Fibroblast of the conjunctiva (primary cell): ENCODE data around the gene NUP37.
"Not testable (repeated sequence)": the region's sequence is repeated elsewhere in the genome, so short reads cannot be mapped to it uniquely, and the experiment has no call there.

Source experiments
- DNase-seq: peaks from one replicate; pipeline ENCODE4 v3.0.0-alpha.2; 2010; ENCODE audit warnings: low read depth

The NUP37 gene

DNA sequence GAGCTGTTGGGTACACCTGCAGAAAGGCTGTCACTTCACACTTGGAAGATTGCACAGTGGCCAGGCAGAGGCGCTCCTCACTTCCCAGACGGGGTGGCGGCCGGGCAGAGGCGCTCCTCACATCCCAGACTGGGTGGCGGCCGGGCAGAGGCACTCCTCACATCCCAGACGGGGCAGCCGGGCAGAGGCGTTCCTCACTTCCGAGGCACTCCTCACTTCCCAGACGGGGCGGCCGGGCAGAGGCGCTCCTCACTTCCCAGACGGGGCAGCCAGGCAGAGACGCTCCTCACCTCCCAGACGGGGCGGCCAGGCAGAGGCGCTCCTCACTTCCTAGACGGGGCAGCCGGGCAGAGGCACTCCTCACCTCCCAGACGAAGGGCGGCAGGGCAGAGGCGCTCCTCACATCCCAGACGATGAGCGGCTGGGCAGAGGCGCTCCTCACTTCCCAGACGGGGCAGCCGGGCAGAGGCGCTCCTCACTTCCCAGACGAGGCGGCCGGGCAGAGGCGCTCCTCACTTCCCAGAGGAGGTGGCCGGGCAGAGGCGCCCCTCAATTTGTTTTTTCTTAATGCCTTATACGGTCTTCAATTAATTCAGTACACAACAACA lies 30.6 kb downstream of the NUP37 start:
- DNase-seq, result not testable (repeated sequence)

DNA sequence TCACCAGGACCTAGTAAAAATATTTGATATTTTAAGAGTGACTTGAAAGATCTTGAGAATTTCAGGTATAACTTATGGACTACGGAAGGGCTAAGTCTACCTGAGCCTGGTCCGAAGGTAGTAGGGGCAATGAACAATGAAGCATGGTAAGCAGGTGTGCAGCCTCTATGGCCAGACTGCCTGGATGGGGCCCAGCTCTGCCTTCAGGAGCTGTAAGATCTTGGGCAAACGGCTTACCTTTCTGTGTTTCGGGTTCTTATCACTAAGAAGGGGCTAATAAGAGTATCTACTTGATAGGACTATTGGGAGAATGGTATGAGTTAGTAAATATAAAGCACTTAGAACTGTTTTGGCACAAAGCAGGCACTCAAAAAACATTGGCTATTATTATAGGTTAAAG lies 39.1 kb downstream of the NUP37 start:
- no peak for DNase-seq

DNA sequence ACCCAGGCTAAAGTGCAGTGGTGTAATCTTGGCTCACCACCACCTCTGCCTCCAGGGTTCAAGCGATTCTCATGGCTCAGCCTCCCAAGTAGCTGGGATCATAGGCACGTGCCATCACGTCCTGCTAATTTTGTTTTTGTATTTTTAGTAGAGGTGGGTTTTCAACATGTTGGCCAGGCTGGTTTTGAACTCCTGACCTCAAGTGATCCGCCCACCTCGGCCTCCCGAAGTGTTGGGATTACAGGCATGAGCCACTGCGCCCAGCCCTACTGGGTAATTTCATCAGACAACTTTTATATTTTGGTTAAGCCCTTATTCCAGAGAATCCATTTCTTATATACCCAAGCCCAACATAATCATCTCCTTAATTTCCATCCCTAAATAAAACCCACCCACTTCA lies 47.8 kb downstream of the NUP37 start:
- DNase-seq, result not testable (repeated sequence)

DNA sequence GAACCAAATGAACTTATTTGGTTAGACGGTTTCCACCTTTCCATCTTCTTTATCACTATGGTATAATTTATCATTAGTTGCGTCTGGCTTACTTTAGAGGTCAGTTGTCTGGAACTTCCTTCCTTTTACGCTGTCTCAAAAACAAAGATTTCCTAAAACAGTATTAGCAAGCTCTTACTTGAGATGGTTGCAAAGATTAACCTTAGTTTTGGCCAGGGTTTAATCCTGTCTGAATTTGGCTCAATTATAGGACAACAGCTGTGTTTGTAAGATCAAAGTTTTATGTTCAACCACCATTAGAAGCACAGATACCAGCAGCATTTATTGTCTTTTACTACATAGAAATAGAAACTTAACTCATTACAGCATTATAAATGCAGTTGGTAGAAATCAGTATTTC lies 50.2 kb downstream of the NUP37 start:
- DNase-seq, result no peak

DNA sequence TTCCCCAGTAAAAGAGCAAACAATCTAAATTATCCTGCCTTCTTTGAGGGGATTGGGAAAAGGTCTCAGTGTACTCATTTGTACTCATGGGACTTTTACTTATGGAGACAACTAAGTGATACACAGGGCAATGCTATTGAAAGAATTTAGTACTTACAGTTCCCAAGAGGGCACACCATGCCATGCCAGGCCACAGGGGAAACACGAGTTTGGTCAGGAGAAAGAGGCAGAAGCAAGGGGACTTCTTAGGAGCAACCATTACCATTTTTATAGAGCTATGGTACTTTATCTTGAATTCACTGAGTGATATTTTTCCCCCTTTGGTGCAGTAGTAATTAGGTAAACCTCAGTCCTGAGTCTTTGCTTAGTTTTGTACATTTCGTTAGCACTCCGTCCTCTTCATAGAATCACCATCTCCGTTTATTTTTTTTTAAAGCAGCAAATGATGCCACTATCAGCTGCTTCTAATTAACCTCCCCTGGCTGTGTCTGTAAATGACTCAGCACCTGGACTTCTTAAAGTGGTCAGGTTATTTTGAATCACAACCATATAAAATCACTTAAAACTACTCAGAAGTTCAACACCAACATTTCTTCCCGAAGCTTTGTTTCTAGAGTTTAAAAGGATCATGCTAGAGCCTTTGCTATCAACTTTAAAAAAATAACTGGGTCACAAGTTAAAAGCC lies 52.2 kb downstream of the NUP37 start:
- DNase-seq, result peak; percentile 14

DNA sequence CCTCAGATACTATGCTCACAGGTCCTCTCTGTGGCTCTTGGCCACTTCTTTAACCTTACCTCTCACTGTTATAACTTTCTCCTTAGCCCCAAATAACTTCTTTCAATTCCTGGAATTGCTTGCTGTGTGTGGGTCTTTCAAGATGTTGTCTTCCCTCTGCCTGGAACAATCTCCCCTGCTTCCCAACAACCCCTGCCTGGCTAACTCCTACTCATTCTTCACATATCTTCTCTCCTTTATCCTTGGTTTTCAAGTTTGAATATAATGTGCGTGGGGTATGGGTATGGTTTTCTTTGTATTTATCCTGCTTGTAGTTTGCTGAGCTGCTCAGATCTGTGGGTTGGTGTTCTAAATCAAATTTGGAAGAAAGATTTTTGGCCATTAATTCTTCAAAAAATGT lies 55.4 kb downstream of the NUP37 start:
- DNase-seq, result no peak

DNA sequence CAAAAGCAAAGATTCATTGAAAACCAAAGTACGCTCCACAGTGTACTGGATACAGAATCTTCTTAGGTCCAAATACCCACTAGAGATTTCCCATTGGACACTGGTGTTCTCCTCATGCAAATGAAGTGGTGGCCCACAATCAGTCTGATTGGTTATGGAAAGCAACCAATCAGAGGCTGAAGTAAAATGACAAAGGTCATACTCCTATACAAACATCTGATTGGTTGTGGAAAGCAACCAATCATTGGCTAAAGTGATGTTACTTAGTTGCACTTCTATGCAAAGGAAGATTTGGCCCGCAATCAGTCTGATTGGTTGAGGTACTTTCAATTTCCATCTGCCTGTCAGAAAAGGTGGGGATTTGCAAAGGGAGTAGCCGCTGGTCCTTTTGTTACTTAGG lies 56.8 kb downstream of the NUP37 start:
- DNase-seq, result no peak

DNA sequence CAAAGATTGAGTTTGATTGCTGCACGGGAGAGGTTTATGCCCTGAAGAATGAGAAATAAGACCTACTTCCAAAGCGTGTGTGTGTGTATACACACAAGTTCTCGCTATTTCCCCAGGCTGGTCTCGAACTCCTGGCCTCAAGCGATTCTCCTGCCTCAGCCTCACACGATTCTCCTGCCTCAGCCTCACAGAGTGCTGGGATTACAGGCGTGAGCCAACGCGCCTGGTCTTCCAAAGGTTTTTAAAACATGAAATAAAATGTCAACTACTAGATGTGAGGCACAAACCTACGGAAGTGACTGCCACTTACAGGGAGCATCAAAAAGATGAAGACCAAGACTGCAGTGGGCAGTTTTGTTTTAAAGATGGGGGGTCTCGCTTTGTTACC lies 57.5 kb downstream of the NUP37 start:
- no peak for DNase-seq

DNA sequence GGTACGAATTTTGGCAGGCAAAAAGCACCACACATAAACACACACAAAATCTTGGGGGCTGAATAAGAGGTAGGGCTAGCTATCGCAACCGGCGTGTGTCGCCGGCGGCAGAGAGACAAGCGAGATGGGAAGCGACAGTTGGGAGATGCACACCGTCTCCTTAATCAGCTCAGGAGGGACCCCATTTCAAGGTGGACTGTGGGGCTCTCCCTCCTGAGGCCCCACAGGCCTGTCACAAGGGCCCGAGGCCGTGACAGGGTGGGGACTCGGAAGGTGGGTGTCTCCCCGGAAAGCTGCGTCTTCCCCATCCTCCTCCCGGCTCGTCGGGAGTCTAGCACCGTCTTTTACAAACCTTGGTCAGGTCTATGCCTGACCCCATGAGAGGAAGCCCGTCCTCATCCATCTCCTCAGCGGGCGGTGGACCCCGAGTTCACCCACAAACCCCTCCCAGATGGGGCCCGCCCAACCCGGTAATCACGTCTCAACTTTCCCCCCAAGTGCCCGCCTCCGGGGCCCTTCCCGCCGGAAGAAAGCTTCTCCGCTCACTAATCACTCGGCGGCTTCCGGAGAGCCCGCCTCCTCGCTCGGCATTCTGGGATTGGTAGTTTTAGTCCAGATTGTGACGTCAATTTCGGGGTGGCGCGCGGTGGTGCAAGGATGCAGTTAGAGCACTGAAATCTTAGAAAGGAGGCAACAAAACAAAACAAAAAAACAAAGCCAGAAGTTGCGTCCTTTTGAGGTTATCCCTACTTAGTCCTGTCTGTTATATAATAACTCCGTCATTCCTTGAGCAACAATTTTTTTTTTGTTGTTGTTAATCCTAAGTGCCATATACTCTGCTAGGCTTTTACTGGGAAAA lies 58.1 kb downstream of the NUP37 start, which contains the start of gene WASHC3:
Gene WASHC3, minus strand, starts transcription at position 432 of the 859 bp plus-strand sequence. Its CDS starts 29 bp downstream, at position 403.
- DNase-seq, result peak; percentile 81

DNA sequence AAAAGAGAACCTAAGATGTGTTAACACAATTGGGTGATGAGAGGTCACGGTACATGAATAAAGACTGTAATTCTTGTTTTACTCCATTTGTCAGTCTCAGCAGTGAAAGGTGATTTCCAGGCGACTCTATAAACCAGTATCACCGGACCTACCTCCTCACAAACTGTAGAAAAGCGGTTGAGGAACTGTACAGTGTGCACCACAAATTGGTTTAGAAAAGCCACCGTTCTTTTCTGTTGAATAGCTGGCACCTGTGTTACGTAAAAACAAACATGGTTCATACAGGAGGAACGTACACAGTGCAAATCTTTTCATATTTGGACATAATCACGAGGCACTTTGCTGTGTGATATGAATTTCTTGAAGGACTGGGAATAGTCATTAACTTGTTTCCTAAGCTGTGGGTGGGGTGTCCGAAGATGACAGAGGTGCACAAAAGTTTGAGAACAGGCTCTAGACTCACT lies 58.8 kb downstream of the NUP37 start:
- no peak for DNase-seq

DNA sequence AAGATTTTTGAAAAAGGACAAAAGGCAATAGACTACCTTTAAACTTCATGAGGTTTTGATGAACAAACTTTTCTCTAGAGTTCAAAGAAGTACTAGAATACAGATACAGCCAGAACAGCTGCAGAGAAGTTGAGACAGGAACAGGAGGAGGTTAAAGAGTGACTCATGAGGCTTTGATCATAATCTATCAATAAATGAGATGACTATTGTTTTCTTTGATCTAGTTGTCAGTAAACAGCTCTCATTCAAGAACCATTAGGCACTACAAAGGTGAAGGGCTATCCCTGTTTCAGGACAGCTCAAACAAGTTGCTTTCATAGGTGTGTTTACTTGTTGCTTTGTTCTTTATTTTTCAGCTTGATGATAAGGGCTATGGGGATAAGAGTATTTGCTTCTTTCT lies 60.6 kb downstream of the NUP37 start:
- no peak for DNase-seq

DNA sequence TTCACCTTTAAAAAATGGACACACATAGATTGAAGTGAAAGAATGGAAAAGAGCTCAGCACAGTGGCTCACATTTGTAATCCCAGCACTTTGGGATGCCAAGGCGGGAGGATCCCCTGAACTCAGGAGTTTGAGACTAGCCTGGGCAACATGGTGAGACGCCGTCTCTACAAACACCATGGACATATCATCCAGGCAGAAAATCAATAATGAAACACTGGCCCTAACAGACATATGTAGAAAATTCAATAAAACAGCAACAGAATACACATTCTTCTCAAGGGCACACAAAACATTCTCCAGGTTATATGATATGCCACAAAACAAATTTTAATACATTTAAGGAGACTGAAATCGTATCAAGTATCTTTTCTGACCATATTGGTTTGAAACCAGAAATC lies 65.6 kb downstream of the NUP37 start:
- no peak for DNase-seq

DNA sequence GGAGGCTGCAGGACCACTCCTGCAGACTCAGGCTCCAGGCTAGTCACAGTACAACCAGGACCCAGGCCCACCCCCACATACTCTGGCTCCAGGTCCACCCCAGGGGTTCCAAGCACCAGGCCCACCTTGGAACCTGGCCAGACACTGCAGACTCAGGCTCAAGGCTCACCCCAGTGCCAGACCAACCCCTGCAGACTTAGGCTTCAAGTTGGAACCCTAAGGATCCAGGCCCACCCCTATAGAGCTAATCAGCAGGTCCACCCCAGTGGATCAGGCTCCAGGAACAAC lies 66.9 kb downstream of the NUP37 start:
- DNase-seq, result no peak

DNA sequence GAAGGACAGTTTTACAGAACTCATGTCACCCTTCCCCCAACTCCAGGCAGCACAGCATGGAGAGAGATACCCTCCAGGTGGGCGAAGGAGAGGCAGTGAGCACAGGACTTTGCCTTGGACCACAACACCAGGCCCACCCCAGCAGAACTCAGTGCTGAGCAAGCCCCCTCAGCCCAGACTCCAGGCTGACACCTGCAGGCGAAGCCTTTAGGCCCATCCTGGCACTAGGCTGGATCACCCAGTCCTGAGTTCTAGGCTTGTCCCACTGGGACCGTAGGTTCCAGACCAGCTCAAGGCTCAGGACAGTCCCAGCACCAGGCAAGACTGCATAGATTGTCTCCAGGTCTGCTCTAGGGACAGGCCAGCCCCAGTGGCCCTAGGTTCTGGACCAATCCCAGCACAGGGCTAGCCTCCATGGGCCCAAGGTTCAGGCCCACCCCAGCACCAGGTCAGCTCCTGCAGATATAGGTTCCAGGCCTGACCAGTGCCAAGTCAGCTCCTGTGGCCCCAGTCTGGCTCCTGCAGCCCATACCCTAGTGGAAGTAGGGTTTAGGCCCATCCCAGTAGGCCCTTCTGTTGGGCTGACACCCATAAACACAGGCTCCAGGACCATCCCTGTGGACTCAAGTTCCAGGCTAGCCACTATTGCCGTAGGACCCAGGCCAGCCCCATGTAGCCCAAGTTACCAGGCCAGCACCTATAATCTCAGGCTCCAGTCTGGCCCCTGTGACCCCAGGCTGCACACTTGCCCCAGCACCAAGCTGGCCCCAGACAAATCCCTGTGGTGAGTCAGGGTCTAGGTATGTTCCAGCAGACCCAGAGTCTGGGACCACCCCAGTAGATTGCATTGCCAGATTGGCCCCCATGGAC lies 67.5 kb downstream of the NUP37 start:
- no peak for DNase-seq

DNA sequence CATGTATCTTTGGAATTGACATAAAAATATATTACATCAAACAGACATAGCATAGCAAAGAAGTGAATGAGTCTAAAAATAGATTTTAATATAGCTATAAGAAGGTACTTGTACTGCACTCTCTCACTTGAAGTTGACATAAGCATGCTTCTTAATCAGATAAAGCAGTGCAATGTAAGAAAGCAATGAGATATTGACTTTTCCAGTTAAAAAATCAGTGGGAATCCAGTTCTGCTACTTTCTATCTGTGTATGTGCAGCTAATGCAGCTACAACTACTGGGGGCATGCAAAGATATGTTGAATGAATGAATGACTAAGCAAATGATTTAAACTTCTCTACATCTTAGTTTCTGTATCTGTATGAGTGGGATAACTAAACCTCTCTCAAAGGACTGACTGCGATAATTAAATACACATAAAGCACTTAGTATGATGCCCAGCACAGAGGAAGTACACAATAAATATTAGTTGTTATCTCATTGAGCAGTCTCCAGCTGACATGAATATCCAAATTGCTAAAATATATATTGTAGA lies 68.4 kb downstream of the NUP37 start:
- DNase-seq, result no peak

DNA sequence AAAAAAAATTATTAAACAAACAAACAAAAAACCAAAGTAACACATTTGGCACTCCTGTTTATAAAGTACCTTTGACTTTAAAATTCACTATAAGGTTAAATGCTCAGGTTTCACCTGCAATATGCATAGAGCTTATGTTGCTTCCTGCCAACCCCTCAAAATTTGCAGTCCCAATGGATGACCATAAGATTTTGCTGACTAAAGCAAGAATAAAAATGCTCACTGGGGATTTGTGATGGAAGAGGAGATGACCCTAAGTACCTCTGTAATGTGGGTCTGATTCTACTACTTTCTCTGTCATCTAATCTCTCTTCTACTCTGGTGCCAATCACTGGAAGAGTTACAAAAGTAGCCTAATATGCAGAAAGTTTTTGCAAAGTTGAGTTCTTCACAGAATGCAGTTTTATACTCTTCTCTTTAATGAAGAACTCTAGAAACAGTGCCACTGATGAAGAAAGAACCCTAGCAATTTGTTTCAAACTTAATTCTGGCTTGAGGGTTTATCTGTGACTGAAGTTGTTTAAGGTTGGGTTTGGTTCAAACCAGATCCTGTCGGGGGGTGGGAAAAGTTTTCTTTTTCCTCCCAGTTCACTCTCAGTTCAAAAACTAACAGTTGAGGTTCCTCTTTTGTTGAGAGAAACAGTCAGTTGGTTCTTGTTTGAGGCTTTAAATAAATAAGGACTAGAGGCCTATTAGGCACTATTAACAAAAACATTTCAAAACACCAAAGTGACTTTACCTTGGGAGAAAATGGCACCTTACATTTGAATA lies 69.1 kb downstream of the NUP37 start:
- DNase-seq, result no peak

DNA sequence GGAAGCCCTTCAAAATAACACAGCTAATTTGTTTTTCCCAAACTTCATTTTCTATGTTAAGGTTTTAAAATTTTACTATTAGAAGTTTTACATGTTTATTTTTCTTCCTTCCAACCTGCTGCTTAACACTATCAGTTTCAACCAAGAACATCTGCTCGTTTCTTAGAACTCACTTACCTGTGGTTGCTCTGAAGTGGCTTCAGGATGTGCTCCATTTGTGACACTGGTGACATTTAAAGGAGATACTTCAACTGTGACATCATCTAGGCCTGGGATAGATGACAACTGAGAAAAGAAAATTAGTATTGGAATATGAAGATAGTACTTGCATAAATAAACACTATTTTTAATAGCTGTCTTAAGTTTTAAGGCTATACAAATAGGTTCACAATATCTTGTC lies 76.0 kb downstream of the NUP37 start:
- DNase-seq, result no peak

DNA sequence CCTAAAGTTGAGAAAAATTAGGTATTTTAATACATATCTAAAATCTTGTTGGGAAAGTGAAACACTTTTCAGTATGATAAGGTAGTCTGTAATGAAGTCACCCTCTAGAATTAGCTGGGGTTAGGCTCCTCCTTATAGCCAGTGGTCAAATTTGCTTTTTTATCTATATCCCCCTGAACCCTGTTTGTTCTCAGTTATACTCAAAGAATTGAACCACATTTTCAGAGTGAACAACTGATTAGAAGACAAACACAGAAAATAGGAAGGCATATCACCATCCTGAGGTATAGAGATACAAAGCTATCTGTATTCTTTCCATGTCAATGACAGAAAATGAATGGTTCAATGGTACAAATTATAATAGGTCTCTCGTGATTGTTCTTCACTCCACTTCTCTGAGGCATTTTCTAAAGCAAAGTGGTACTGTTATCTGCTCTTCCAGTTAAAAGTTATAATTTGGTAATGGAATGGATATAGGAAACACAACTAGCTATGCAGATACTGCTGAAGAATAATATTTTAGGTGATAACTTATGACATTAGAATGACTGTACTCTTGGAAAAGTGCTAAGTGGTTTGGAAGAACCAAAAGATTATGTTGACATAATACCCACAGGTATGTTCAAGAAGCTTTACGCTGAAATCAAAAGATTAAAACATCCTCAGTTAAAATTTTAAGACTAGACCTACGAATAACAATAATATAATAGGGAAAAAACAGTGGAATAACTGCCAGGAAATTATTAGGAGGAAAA lies 85.7 kb downstream of the NUP37 start:
- DNase-seq, result no peak

DNA sequence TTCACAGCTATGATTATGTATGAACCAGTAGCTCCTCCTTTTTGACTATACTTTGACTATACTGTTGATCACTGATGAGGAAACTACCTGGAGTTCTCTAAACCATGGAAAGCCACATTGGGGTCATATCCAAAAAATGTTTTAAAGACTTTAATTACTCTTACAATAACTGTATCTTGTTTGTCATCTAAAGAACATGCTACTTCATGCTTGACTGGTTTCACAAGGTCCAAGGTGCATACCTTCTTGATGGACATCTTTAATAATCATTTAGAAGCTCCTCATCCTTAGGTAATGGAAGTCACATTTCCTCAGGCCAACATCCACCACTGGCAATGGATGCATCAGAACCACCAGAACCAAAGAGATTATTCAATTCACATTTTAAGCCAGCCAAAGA lies 88.1 kb downstream of the NUP37 start:
- DNase-seq, result no peak

DNA sequence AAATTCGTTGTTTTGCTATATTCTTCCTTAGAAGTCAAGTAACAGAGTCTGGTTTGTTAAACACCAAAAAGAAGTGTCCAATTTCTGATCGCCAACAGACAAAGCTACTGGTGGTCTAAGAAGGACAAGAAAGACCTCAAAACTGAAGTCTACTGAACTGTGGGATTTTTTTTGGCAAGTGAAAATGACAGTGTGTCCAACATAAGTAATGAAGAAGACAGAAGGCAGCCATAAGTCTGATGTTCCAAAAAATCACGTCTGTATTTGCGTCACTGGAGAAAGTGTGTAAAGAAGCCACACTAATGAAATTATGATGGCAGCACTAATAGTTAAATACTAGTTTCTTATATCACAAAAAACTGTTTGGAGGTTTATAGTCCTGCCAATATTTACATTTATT lies 90.8 kb downstream of the NUP37 start:
- DNase-seq, result no peak
